HepG2 (cell line): Measurements from ENCODE around the gene MAP2K1.

ENCODE experiments used
- BRF2 ChIP-seq: sonication (generic); formaldehyde crosslinking; IDR thresholded peaks from 2 replicates; pipeline ENCODE4 v1.8.1; 2022; ENCODE audit warnings: mild to moderate bottlenecking, missing genetic modification reagents
- CTCF ChIP-seq: sonication (generic); formaldehyde crosslinking; IDR thresholded peaks from 2 replicates; pipeline ENCODE4 v1.5.0; 2020; ENCODE audit warnings: mild to moderate bottlenecking, missing genetic modification reagents, moderate library complexity
- FOSL1 ChIP-seq: sonication (generic); formaldehyde crosslinking; IDR thresholded peaks from 2 replicates; pipeline ENCODE4 v1.9.0; 2021; ENCODE audit warnings: missing genetic modification reagents, borderline replicate concordance
- POLR2A ChIP-seq, 2 experiments: IDR thresholded peaks; 2 replicates each; pipeline ENCODE4 v1.6.1; 2011; ENCODE audit warnings: low read depth in 2 of 2, low read length in 2 of 2, mild to moderate bottlenecking in 1 of 2, moderate library complexity in 1 of 2; ENCODE audit not compliant: insufficient read depth in 1 of 2
- POLR2AphosphoS2 ChIP-seq: IDR thresholded peaks from 2 replicates; pipeline ENCODE4 v1.6.1; 2011; ENCODE audit warnings: low read depth, low read length, improper control_type of control experiment
- REST ChIP-seq, 2 experiments: IDR thresholded peaks; 2 replicates each; pipeline ENCODE4 v1.6.1; 2011 to 2012; ENCODE audit warnings: low read length in 2 of 2, borderline replicate concordance in 1 of 2, low read depth in 1 of 2, mild to moderate bottlenecking in 1 of 2, moderate library complexity in 1 of 2
- XBP1 ChIP-seq: sonication (generic); formaldehyde crosslinking; IDR thresholded peaks from 2 replicates; pipeline ENCODE4 v1.5.0; 2020; ENCODE audit warnings: missing genetic modification reagents
- YEATS2 ChIP-seq: sonication (generic); formaldehyde crosslinking; IDR thresholded peaks from 2 replicates; pipeline ENCODE4 v1.4.0; 2020; ENCODE audit warnings: missing genetic modification reagents, borderline replicate concordance

GRCh38 chr15:66497502-66498455 is 111.1 kb downstream of the MAP2K1 start, which contains the start of gene SNAPC5:
- TF ChIP-seq CTCF (CRISPR knock-in tag) (peak; percentile 97), POLR2A (IDR thresholded peaks at IDR 0.05; ENCODE audit: insufficient read depth in 1 of 2, low read depth in 2 of 2, low read length in 2 of 2) (peak; percentile 71 to 81), POLR2AphosphoS2 (peak; percentile 44; the same call in 1 of the 2 replicates), XBP1 (CRISPR knock-in tag) (no peak; the same call in 1 of the 2 replicates), BRF2 (CRISPR knock-in tag) (0 out of 2 replicates have a peak, but pooled peaks have one; percentile 45), YEATS2 (CRISPR knock-in tag) (peak; percentile 88; the same call in 1 of the 2 replicates), FOSL1 (CRISPR knock-in tag) (no peak), REST (IDR thresholded peaks at IDR 0.05; ENCODE audit: borderline replicate concordance in 1 of 2, low read depth in 1 of 2, low read length in 2 of 2) (no peak)
